AG09319 (cell line): ENCODE measurements around the gene BBS7.

ENCODE experiments used
- DNase-seq: peaks from one replicate; pipeline ENCODE4 v3.0.0-alpha.2; 2010; ENCODE audit warnings: low read depth; ENCODE audit errors: extremely low read depth
- TF ChIP-seq, protein P1 (sequence below): IDR thresholded peaks from 2 replicates; pipeline ENCODE4 v1.5.1; 2011; ENCODE audit warnings: low read depth, mild to moderate bottlenecking, inconsistent platforms, low read length, moderate library complexity

The BBS7 gene

DNA sequence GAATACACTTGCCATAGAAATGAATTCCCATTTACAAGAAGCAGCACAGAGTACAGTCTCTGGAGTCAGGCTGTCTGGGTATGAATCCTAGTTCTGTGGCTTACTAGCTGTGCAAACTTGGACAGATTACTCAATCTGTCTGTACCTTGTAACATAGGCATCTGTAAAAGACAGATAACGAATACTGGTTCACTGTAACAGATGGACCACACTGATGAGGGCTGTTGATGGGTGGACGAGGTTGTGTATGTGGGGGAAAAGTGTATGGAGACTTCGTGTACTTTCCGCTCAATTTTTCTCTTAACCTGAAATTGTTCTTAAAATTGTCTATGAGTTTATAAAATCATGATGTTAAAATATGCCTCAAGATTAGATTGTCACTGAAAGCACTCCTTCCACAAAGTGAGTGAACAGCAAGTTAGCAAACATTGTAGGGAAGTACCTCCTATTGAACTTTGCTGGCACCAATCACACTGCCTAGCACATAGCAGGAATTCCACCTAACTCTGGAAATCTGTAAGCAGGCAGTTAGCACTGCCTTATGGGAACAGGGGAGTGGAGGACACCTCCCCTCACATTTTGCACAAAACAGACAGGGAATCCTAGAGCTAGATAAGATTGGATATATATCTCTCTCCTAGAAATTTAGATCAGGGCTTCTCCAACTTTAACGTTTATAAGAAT is 75.6 kb downstream of the BBS7 start:
- TF ChIP-seq, protein P1, sequence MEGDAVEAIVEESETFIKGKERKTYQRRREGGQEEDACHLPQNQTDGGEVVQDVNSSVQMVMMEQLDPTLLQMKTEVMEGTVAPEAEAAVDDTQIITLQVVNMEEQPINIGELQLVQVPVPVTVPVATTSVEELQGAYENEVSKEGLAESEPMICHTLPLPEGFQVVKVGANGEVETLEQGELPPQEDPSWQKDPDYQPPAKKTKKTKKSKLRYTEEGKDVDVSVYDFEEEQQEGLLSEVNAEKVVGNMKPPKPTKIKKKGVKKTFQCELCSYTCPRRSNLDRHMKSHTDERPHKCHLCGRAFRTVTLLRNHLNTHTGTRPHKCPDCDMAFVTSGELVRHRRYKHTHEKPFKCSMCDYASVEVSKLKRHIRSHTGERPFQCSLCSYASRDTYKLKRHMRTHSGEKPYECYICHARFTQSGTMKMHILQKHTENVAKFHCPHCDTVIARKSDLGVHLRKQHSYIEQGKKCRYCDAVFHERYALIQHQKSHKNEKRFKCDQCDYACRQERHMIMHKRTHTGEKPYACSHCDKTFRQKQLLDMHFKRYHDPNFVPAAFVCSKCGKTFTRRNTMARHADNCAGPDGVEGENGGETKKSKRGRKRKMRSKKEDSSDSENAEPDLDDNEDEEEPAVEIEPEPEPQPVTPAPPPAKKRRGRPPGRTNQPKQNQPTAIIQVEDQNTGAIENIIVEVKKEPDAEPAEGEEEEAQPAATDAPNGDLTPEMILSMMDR = no peak
- DNase-seq = no peak

DNA sequence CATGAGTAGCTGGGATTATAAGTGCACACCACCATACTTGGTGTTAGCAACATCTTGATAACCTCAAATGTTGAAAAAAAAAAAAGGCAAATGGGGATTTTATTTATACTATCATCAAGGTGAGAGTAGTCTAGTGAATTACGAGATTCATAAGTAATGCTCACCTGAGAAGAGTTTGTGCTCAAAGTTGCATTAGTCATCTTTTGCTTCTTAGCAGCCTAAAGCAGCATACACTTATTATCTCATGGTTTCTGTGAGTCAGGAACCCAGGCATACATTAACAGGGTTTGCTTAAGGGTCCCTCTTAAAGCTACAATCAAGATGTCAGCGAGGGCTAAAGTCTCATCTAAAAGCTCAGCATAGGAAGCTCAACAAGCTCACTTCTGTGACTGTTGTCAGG is 77.3 kb downstream of the BBS7 start:
- TF ChIP-seq, protein P1 = no peak
- no peak for DNase-seq

DNA sequence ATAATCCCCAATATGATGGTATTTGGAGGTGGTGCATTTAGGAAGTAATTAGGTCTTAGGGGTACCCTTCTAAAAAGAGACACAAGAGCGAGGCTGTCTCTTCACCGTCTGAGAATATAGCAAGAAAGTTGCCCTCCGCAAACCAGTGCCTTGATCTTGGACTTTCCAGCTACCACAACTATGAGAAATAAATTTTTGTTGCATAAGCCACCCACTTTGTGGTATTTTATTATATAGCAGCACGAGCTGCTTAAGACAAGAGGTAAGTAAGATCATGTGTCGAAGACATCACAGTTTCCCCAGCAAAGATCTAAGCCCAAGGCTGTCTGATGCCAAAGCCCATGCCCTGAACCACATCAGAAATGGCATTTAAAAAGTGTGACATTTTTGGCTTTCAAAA is 78.8 kb downstream of the BBS7 start:
- TF ChIP-seq, protein P1 = no peak
- no peak for DNase-seq

DNA sequence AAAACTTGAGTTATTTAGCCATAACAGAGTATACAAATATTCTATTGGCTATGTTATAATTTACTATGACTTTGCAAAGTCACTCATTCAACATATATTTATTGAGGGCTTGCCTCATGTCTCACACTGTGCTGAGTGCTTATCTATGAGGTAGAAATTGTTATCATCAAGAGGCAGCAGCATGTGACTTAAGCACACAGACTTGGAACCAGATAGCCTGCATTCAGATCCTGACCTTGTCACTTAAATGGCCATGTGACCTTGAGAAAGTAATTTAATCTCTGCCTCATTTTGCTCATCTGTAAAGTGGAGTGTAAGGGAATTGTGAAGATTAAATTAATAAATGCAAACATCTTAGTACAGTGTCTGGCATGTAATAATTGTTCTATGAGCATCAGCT is 79.3 kb downstream of the BBS7 start:
- no peak for DNase-seq
- TF ChIP-seq, protein P1 = no peak

DNA sequence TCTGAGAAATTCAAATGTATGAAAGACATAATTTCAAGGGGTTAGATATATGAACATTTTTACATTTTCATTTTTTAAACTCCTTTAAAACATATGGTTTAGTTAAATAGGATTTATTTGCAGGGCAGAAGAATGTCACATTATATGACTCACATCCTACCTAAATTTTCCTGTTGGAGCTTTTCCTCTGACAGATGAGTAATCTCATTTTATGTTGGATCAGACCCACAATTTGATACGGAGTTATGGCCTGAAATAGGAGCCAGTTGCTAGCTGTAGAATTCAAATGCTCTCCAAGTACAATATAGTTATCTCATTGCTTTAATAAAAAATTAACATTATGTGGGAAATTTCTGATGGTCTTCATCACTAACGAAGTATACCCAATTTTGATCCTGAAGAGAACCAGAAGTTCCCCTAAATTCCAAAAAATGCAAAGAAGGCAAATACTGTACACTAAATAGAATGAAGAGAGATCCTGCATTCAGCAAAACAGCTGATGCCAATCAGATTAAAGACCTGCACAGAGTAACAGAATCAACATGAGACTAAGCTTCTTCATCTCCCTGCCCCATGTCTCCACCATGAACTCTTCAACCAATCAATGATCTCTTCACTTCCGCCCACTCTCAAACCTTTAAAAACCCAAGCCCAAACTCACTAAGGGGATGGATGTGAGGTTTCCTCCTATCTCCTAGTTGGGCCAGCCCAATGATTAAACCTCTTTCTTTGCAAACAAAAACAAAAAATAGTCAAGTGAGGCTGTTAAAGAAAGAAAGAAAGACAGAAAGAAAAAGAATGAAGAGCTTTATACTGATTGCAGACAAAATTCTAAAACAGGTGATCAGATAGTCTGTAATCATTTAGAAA is 80.1 kb downstream of the BBS7 start:
- no peak for DNase-seq
- TF ChIP-seq, protein P1 = no peak

DNA sequence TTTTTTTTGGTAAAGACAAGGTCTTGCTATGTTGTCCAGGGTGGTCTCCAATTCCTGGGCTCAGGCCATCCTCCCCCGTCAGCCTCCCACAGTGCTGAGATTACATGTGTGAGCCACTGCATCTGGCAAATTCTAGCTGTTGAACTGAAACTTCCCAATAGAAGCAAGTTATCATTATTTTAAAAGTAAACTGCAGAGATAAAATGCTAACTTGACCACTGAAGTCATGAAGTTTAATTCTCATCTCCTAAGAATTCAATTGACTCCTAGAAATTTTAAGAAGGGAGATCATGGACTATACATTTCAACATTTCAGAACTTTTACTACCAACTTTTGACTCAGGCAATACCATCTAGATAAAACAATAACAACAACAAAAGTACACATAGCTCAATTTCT is 80.8 kb downstream of the BBS7 start:
- TF ChIP-seq, protein P1 = no peak
- no peak for DNase-seq

DNA sequence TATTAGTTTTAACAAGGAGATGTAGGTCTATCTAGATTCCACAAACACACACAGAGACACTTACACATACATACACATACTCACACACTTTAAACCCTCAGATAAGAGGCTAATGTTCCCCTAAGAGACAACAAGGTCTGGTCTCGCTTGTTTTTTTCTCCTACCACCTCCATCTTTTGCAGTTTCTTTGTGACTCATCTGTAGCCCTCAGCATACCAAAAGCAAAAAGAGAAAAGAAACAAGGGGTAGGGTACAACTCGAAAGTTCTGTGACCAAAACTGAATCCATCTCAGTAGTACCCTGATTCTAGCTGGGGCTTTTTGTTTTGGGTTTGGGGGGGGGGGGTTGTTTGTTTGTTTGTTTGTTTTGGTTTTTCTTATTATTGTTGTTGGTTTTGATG is 81.4 kb downstream of the BBS7 start:
- no peak for DNase-seq
- TF ChIP-seq, protein P1 = no peak
